HepG2 (cell line): ENCODE results near the gene APRT. TPM values are rescaled to one million over a fixed set of nuclear protein-coding genes. Genes with fewer than 3 reads are reported as not detected.
A peak's percentile ranks its signal among the peaks of the same experiment; 100 is the strongest.

Source experiments
- AGO1 ChIP-seq: fragments of 200-400 bp; formaldehyde crosslinking; IDR thresholded peaks from 2 replicates; pipeline ENCODE4 v1.6.1; 2017; ENCODE audit warnings: mild to moderate bottlenecking, low read depth, low read length, moderate library complexity; ENCODE audit not compliant: poor library complexity, severe bottlenecking
- BRF2 ChIP-seq: sonication (generic); formaldehyde crosslinking; IDR thresholded peaks from 2 replicates; pipeline ENCODE4 v1.8.1; 2022; ENCODE audit warnings: mild to moderate bottlenecking, missing genetic modification reagents
- ESRRA ChIP-seq: sonication (generic); formaldehyde crosslinking; IDR thresholded peaks from 2 replicates; pipeline ENCODE4 v1.5.1; 2020; ENCODE audit warnings: mild to moderate bottlenecking, low read depth, missing genetic modification reagents
- GMEB1 ChIP-seq: sonication (generic); formaldehyde crosslinking; IDR thresholded peaks from 2 replicates; pipeline ENCODE4 v1.5.1; 2020; ENCODE audit warnings: missing genetic modification reagents, mild to moderate bottlenecking, borderline replicate concordance
- MTA3 ChIP-seq: sonication (generic); formaldehyde crosslinking; IDR thresholded peaks from 2 replicates; pipeline ENCODE4 v1.4.0; 2020; ENCODE audit warnings: missing genetic modification reagents
- NFAT5 ChIP-seq: sonication (generic); formaldehyde crosslinking; IDR thresholded peaks from 2 replicates; pipeline ENCODE4 v1.4.0; 2020; ENCODE audit warnings: missing genetic modification reagents
- NR2F6 ChIP-seq, 2 experiments: IDR thresholded peaks; 2 replicates each; pipeline ENCODE4 v1.6.1; 2016; ENCODE audit warnings: antibody characterized with exemption in 1 of 2, mild to moderate bottlenecking in 1 of 2
- PREB ChIP-seq: sonication (generic); formaldehyde crosslinking; IDR thresholded peaks from 2 replicates; pipeline ENCODE4 v1.4.0; 2020; ENCODE audit warnings: missing genetic modification reagents
- RXRA ChIP-seq: sonication (generic); formaldehyde crosslinking; IDR thresholded peaks from 2 replicates; pipeline ENCODE4 v1.5.1; 2020; ENCODE audit warnings: missing genetic modification reagents
- RXRB ChIP-seq: IDR thresholded peaks from 2 replicates; pipeline ENCODE4 v1.6.1; 2016; ENCODE audit warnings: borderline replicate concordance, missing genetic modification reagents, missing compliant biosample characterization
- SMAD3 ChIP-seq: sonication (generic); formaldehyde crosslinking; IDR thresholded peaks from 2 replicates; pipeline ENCODE4 v1.4.0; 2020; ENCODE audit warnings: missing genetic modification reagents
- THAP11 ChIP-seq: IDR thresholded peaks from 2 replicates; pipeline ENCODE4 v1.6.1; 2016; ENCODE audit warnings: missing biosample characterization, missing genetic modification reagents
- UBTF ChIP-seq: sonication (generic); formaldehyde crosslinking; IDR thresholded peaks from 2 replicates; pipeline ENCODE4 v1.4.0; 2020; ENCODE audit warnings: mild to moderate bottlenecking, missing genetic modification reagents
- ZEB1 ChIP-seq: IDR thresholded peaks from 2 replicates; pipeline ENCODE4 v1.6.1; 2012; ENCODE audit warnings: mild to moderate bottlenecking, low read depth, inconsistent platforms; ENCODE audit not compliant: insufficient replicate concordance
- ZNF225 ChIP-seq: sonication (generic); formaldehyde crosslinking; IDR thresholded peaks from 2 replicates; pipeline ENCODE4 v1.4.0; 2020; ENCODE audit warnings: mild to moderate bottlenecking, missing genetic modification reagents
- ZNF234 ChIP-seq: sonication (generic); formaldehyde crosslinking; conservative IDR thresholded peaks from 2 replicates; pipeline ENCODE4 v1.5.1; 2020; ENCODE audit warnings: mild to moderate bottlenecking, missing genetic modification reagents
- ZNF383 ChIP-seq: sonication (generic); formaldehyde crosslinking; IDR thresholded peaks from 2 replicates; pipeline ENCODE4 v1.4.0; 2020; ENCODE audit warnings: missing genetic modification reagents, mild to moderate bottlenecking, borderline replicate concordance
- polyA plus RNA-seq, 8 experiments: library from polyadenylated mRNA; depleted of rRNA in 3 of 8; stranded (reverse) in 7 of 8; unstranded in 1 of 8; fragments of >200 nt; fragmentation: Illumina TruSeq in 4 of 8; extraction: Trizol in 4 of 8; gene quantifications; 2 replicates each; pipeline versions ENCODE4 v1.2.1 to v1.2.3, GENCODE V29; 2011 to 2016; ENCODE audit warnings: low read depth in 4 of 8, missing spikeins in 1 of 8, mixed read lengths in 1 of 8; ENCODE audit not compliant: insufficient read depth in 1 of 8
- total RNA-seq, 5 experiments: library from RNA; depleted of rRNA; stranded (reverse); fragments of >200 nt; fragmentation: Illumina TruSeq; extraction: Trizol; gene quantifications; 2 replicates each; pipeline ENCODE4 v1.2.3, GENCODE V29; 2016; ENCODE audit warnings: low read depth in 1 of 5

Gene APRT
- total and polyA plus RNA-seq, 2 of the 13 experiments (the other 11 are each of a cell fraction or from before 2014, with no cell fraction given), result 155 to 242 TPM

GRCh38 chr16:88804552-88805339, 7.0 kb downstream of the APRT start (continued):
- TF ChIP-seq BRF2 (CRISPR knock-in tag), result no peak
- peak; percentile 77; the same call in 1 of the 2 replicates for TF ChIP-seq ESRRA (CRISPR knock-in tag)
- TF ChIP-seq ZNF234 (CRISPR knock-in tag), result peak; percentile 80; the same call in 1 of the 2 replicates
- peak; percentile 36; the same call in 1 of the 2 replicates for TF ChIP-seq RXRB (CRISPR knock-in tag)
- TF ChIP-seq UBTF (CRISPR knock-in tag), result peak; percentile 85
- TF ChIP-seq MTA3 (CRISPR knock-in tag), result no peak
- peak; percentile 96 for TF ChIP-seq AGO1
- peak; percentile 76 for TF ChIP-seq ZEB1
- TF ChIP-seq GMEB1 (CRISPR knock-in tag), result no peak
- no peak for TF ChIP-seq NR2F6 (IDR thresholded peaks at IDR 0.05)
- peak; percentile 33; the same call in 1 of the 2 replicates for TF ChIP-seq NR2F6 (CRISPR knock-in tag; IDR thresholded peaks at IDR 0.05)
- TF ChIP-seq ZNF225, result no peak
- TF ChIP-seq ZNF383 (CRISPR knock-in tag), result no peak
- TF ChIP-seq RXRA, result peak; percentile 76
- TF ChIP-seq PREB (CRISPR knock-in tag), result no peak
- no peak for TF ChIP-seq NFAT5
- TF ChIP-seq SMAD3 (CRISPR knock-in tag), result peak; percentile 43; the same call in 1 of the 2 replicates
- peak; percentile 66 for TF ChIP-seq THAP11 (CRISPR knock-in tag)
